ENCODE measurements around the gene RNU2-63P. TPM values are rescaled to one million over a fixed set of nuclear protein-coding genes. Genes with fewer than 3 reads are reported as not detected.
A peak's percentile ranks its signal among the peaks of the same experiment; 100 is the strongest.

Gene RNU2-63P
- total RNA-seq, 4 donors from 2014 or later: not detected

- Histone ChIP-seq H3K36me3 (no peaks in the 10 kb centered on the region), H3K9me3 (no peaks in the 10 kb centered on the region), H3K4me3 (no peak overlapping the region), H3K4me1 (peaks cover 6 to 30% (median 6%) of the 10 kb centered on the region in 3 donors), H3K27me3 (no peaks in the 10 kb centered on the region), H3K27ac (no peak overlapping the region)
- TF ChIP-seq CTCF (IDR thresholded peaks at IDR 0.05): no peak
- no peak for TF ChIP-seq POLR2A (IDR thresholded peaks at IDR 0.05)
- DNase-seq: no peak
- intact Hi-C loops (cut with DNase I): no loop called here
- WGBS, 2 donors: 77 to 83% methylated on average over 5 of the region's 5 CpGs
Observed at GRCh38 chr2:88042476-88042875, 26.1 kb upstream of the RNU2-63P start.

DNA sequence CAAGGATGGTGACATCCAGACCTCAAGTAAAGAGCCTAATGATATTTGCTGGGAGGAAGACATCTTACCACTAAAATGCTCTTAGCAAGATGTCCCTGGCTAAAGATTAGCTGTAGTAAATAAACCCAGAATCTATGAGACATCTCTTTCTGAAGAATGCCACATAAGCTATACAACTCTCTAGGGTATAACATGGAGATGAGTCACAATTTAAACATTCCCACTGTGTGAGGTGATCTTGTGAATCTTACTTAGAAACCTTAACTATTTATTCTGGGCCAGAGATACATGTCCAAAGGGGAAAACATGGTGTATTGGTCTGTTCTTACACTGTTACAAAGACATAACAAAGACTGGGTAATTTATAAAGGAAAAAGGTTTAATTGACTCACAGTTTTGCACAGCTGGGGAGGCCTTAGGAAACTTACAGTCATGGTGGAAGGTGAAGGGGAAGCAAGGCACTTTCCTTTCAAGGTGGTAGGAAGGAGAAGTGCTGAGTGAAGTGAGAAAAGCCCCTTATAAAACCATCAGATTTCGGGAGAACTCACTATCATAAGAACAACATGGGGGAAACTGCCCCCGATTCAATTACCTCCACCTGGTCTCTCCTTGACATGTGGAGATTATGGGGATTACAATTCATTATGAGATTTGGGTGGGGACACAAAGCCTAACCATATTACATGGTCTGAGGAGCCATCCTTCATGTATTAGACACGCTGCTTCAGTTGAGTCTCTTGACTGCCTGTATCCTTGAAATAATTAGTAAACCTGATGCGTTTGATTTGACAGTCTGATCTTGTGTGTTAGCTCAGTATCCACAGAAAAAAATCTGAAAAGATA lies 22.1 kb upstream of the RNU2-63P start:
- 87 to 90% methylated on average over 4 of the region's 4 CpGs for WGBS, 2 donors
- H3K27ac ChIP-seq: peak overlapping the region in 1 of 4 donors; percentile 11
- intact Hi-C loops (cut with DNase I): no loop called here
- no peak overlapping the region for H3K4me3 ChIP-seq
- H3K27me3 ChIP-seq: no peaks in the 10 kb centered on the region
- TF ChIP-seq CTCF (IDR thresholded peaks at IDR 0.05) (no peak), POLR2A (IDR thresholded peaks at IDR 0.05) (no peak)
- no peaks in the 10 kb centered on the region for H3K9me3 ChIP-seq
- peaks cover 0 to 23% (median 0%) of the 10 kb centered on the region in 3 donors for H3K36me3 ChIP-seq
- peaks cover 3 to 16% (median 6%) of the 10 kb centered on the region in 3 donors for H3K4me1 ChIP-seq
- no peak for DNase-seq

DNA sequence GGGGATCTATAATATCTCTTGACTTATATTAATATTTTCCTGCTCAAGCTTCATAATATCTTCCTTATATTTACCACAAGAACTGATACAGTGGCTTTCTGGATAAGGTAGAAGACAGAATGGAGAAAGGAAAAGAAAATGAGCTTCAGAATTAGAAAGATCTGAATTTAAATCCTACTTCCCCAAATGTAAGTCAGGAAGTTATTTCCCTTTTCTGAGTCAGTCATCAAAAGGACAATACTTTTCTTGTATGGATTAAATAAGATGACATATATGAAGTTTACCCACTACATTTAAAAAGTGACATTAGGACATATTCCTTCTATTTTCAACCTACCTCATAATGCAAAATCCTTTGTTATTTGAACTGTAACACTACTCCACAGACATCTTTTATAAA lies 20.3 kb upstream of the RNU2-63P start:
- Histone ChIP-seq H3K4me1 (peaks cover 0 to 16% (median 0%) of the 10 kb centered on the region in 3 donors), H3K4me3 (no peak overlapping the region), H3K9me3 (no peaks in the 10 kb centered on the region), H3K27ac (no peak overlapping the region), H3K36me3 (peaks cover 0 to 42% (median 4%) of the 10 kb centered on the region in 3 donors), H3K27me3 (no peaks in the 10 kb centered on the region)
- intact Hi-C loops (cut with DNase I): no loop called here
- DNase-seq: no peak
- TF ChIP-seq CTCF (IDR thresholded peaks at IDR 0.05) (no peak), POLR2A (IDR thresholded peaks at IDR 0.05) (no peak)

- intact Hi-C loops (cut with DNase I): no loop called here
- no peaks in the 10 kb centered on the region for H3K9me3 ChIP-seq
- 79 to 80% methylated on average over 2 of the region's 2 CpGs for WGBS, 2 donors
- no peaks in the 10 kb centered on the region for H3K27me3 ChIP-seq
- H3K36me3 ChIP-seq: peaks cover 0 to 46% (median 4%) of the 10 kb centered on the region in 3 donors
- H3K4me1 ChIP-seq: peaks cover 0 to 16% (median 0%) of the 10 kb centered on the region in 3 donors
- H3K4me3 ChIP-seq: no peak overlapping the region
- no peak for TF ChIP-seq POLR2A (IDR thresholded peaks at IDR 0.05)
- TF ChIP-seq CTCF (IDR thresholded peaks at IDR 0.05): no peak
- no peak for DNase-seq
- H3K27ac ChIP-seq: no peak overlapping the region
Observed at GRCh38 chr2:88036182-88036581, 19.8 kb upstream of the RNU2-63P start.

- intact Hi-C loops (cut with DNase I): no loop called here
- peaks cover 0 to 85% (median 4%) of the 10 kb centered on the region in 3 donors for H3K36me3 ChIP-seq
- no peak for TF ChIP-seq POLR2A (IDR thresholded peaks at IDR 0.05)
- H3K4me1 ChIP-seq: no peaks in the 10 kb centered on the region
- H3K9me3 ChIP-seq: no peaks in the 10 kb centered on the region
- no peak overlapping the region for H3K4me3 ChIP-seq
- H3K27ac ChIP-seq: no peak overlapping the region
- WGBS, 2 donors: 93 to 96% methylated on average over 7 of the region's 7 CpGs
- no peaks in the 10 kb centered on the region for H3K27me3 ChIP-seq
- DNase-seq: no peak
Observed at GRCh38 chr2:88032070-88032702, 15.8 kb upstream of the RNU2-63P start.
